IMR-90 (cell line): ENCODE results near the gene MYL6. TPM values are rescaled to one million over a fixed set of nuclear protein-coding genes. Genes with fewer than 3 reads are reported as not detected.

Experiments used
- ATAC-seq: fragments of 200-7000 bp; cut with Tn5 transposase; 2 replicates; pipeline ENCODE4 v1.9.1; 2020; ENCODE audit warnings: low read depth, mild to moderate bottlenecking, moderate library complexity
- BruUV-seq: library from RNA; stranded (reverse); fragments of 400-500 nt; replicated peaks from 2 replicates; lab custom pipeline; 2021; lab: Mats Ljungman, UMichigan
- CTCF ChIA-PET: fragments of 300-600 bp; formaldehyde crosslinking; extraction: SDS; loops from one replicate; lab custom pipeline; 2021; ENCODE audit warnings: antibody characterized with exemption; lab: Yijun Ruan, JAX
- POLR2A ChIA-PET: fragments of 300-600 bp; sonication (Branson Sonifier 250); formaldehyde crosslinking; loops from one replicate; lab custom pipeline; 2022; ENCODE audit warnings: antibody characterized with exemption; ENCODE audit not compliant: unreplicated experiment; lab: Charles Lee
- DNase-seq: peaks from one replicate; pipeline ENCODE4 v3.0.0; 2013
- H2AFZ ChIP-seq: replicated peaks from 2 replicates; pipeline ENCODE3; 2013; ENCODE audit warnings: low read length, mild to moderate bottlenecking; ENCODE audit not compliant: poor library complexity
- H2AK5ac ChIP-seq: 2 replicates; pipeline ENCODE4 v1.6.1; 2013; ENCODE audit warnings: low read depth, low read length, inconsistent platforms
- H2AK9ac ChIP-seq: replicated peaks from 2 replicates; pipeline ENCODE3; 2013; ENCODE audit warnings: mild to moderate bottlenecking, low read depth, low read length, moderate library complexity; ENCODE audit not compliant: poor library complexity
- H2BK120ac ChIP-seq: 2 replicates; pipeline ENCODE4 v1.6.1; 2013; ENCODE audit warnings: low read depth, low read length, inconsistent platforms
- H2BK15ac ChIP-seq: 3 replicates; pipeline ENCODE4 v1.6.1; 2013; ENCODE audit warnings: low read depth, low read length, inconsistent platforms
- H2BK20ac ChIP-seq: 2 replicates; pipeline ENCODE4 v1.6.1; 2013; ENCODE audit warnings: low read depth, mild to moderate bottlenecking, inconsistent platforms, low read length, moderate library complexity
- H2BK5ac ChIP-seq: 2 replicates; pipeline ENCODE4 v1.6.1; 2013; ENCODE audit warnings: mild to moderate bottlenecking, low read depth, low read length, inconsistent platforms; ENCODE audit not compliant: poor library complexity, severe bottlenecking
- H3K14ac ChIP-seq: replicated peaks from 2 replicates; pipeline ENCODE4 v1.6.1; 2013; ENCODE audit warnings: low read depth, low read length, inconsistent platforms
- H3K18ac ChIP-seq: 2 replicates; pipeline ENCODE4 v1.6.1; 2013; ENCODE audit warnings: low read depth, low read length, control low read depth
- H3K23ac ChIP-seq: 2 replicates; pipeline ENCODE4 v1.6.1; 2013; ENCODE audit warnings: low read depth, low read length, inconsistent platforms
- H3K27ac ChIP-seq: 2 replicates; pipeline ENCODE4 v1.5.1; 2013; ENCODE audit warnings: mild to moderate bottlenecking, control low read depth, low read length; ENCODE audit not compliant: insufficient read depth
- H3K27me3 ChIP-seq: 2 replicates; pipeline ENCODE4 v1.6.1; 2013; ENCODE audit warnings: low read length; ENCODE audit not compliant: control insufficient read depth, insufficient read depth
- H3K36me3 ChIP-seq: 2 replicates; pipeline ENCODE4 v1.6.1; 2013; ENCODE audit warnings: low read length, mixed read lengths; ENCODE audit not compliant: control insufficient read depth, insufficient read depth
- H3K4ac ChIP-seq: 2 replicates; pipeline ENCODE4 v1.6.1; 2013; ENCODE audit warnings: low read depth, low read length, inconsistent platforms
- H3K4me1 ChIP-seq: 2 replicates; pipeline ENCODE4 v1.6.1; 2013; ENCODE audit warnings: low read length, mixed read lengths; ENCODE audit not compliant: control insufficient read depth, insufficient read depth
- H3K4me2 ChIP-seq: 2 replicates; pipeline ENCODE4 v1.6.1; 2013; ENCODE audit warnings: low read depth, mild to moderate bottlenecking, control low read depth, low read length, moderate library complexity
- H3K4me3 ChIP-seq: 2 replicates; pipeline ENCODE4 v1.5.1; 2013; ENCODE audit warnings: low read depth, mild to moderate bottlenecking, control low read depth, low read length, moderate library complexity; ENCODE audit not compliant: insufficient read depth
- H3K56ac ChIP-seq: 2 replicates; pipeline ENCODE4 v1.6.1; 2013; ENCODE audit warnings: low read length, inconsistent platforms; ENCODE audit not compliant: insufficient read depth; ENCODE audit errors: extremely low read depth
- H3K79me1 ChIP-seq, 2 experiments: 2 replicates each; pipeline ENCODE4 v1.6.1; 2013; ENCODE audit warnings: low read length in 2 of 2, inconsistent platforms in 1 of 2, low read depth in 1 of 2
- H3K9ac ChIP-seq: 2 replicates; pipeline ENCODE4 v1.6.1; 2013; ENCODE audit warnings: low read depth, low read length, control low read depth
- H3K9me1 ChIP-seq: 2 replicates; pipeline ENCODE4 v1.6.1; 2013; ENCODE audit warnings: low read length, inconsistent platforms; ENCODE audit not compliant: insufficient read depth
- H3K9me3 ChIP-seq: 2 replicates; pipeline ENCODE4 v1.6.1; 2013; ENCODE audit warnings: low read length; ENCODE audit not compliant: control insufficient read depth, insufficient read depth
- H4K20me1 ChIP-seq: 2 replicates; pipeline ENCODE4 v1.6.1; 2013; ENCODE audit warnings: low read length, inconsistent platforms; ENCODE audit not compliant: insufficient read depth
- H4K5ac ChIP-seq: 2 replicates; pipeline ENCODE4 v1.6.1; 2013; ENCODE audit warnings: mild to moderate bottlenecking, low read depth, low read length, control low read depth
- H4K8ac ChIP-seq, 2 experiments: 2 replicates each; pipeline ENCODE4 v1.6.1; 2013; ENCODE audit warnings: low read depth in 2 of 2, low read length in 2 of 2, control low read depth in 1 of 2, inconsistent platforms in 1 of 2
- H4K91ac ChIP-seq: 2 replicates; pipeline ENCODE4 v1.6.1; 2013; ENCODE audit warnings: low read depth, low read length, inconsistent platforms; ENCODE audit not compliant: insufficient read depth
- RCOR1 ChIP-seq: IDR thresholded peaks from 2 replicates; pipeline ENCODE4 v1.6.1; 2012; ENCODE audit warnings: mild to moderate bottlenecking, low read length, improper control_type of control experiment; ENCODE audit not compliant: insufficient replicate concordance
- SMC3 ChIP-seq: fragments of 150-350 bp; IDR thresholded peaks from 2 replicates; pipeline ENCODE4 v1.6.1; 2016; ENCODE audit warnings: low read depth, mild to moderate bottlenecking, antibody characterized with exemption, low read length, moderate library complexity
- WGBS, 2 experiments: methylation state at CpG; one replicate each; pipeline versions ENCODE4 v1.1.5 to v1.1.7; 2013; ENCODE audit warnings: missing lambda C conversion rate in 2 of 2; ENCODE audit not compliant: insufficient read length in 1 of 2; ENCODE audit errors: extremely low coverage in 2 of 2; 5-methylcytosine and 5-hydroxymethylcytosine counted together
- dilution Hi-C: fragments of 300-500 bp; cut with HindIII; formaldehyde crosslinking; loops from one replicate; pipeline ENCODE4 v1.14.3; 2018; ENCODE audit warnings: low sequenced_read_pairs; ENCODE audit not compliant: unreplicated experiment
- in situ Hi-C: fragments of 300-500 bp; cut with MboI; formaldehyde crosslinking; loops from 3 replicates; pipeline ENCODE4 v1.14.3; 2019; ENCODE audit warnings: low sequenced_read_pairs, inconsistent platforms, mixed read lengths
- intact Hi-C: fragments of 100-400 bp; cut with micrococcal nuclease; formaldehyde crosslinking; loops from 2 replicates; pipeline ENCODE4 v1.10.0; 2022
- polyA plus RNA-seq, 3 experiments: library from polyadenylated mRNA; depleted of rRNA; stranded (reverse); fragments of >200 nt; gene quantifications; 2 replicates each; pipeline ENCODE4 v1.2.3, GENCODE V29; 2012; ENCODE audit warnings: low replicate concordance in 1 of 3
- total RNA-seq: library from RNA; depleted of rRNA; stranded (reverse); fragments of >200 nt; gene quantifications from 2 replicates; pipeline ENCODE4 v1.2.3, GENCODE V29; 2012

Gene MYL6
- total and polyA plus RNA-seq, 2 of the 4 experiments (the other 2 are of a cell fraction) = 4,816 to 6,979 TPM

DNA sequence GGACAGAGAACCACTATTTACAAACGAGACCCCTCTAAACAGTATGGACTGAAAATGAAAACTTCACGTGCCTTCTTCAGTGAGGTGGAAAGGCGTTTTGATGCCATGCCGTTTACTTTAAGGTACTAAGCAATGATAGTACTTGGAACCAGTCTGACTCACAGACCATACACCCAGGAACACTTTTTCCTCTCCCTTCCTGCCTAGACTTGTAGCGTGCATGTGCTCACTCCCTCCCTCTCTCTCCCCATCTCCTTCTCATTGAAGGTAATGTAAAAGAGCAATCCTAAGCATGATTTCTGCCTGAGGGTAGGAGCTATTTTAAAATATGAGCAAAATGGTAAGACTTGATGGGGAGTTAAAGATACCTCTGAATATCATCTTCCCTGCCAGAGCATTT, 47.6 kb upstream of the MYL6 start:
- in situ Hi-C loops = no loop called here

More for the DNA sequence above, 47.6 kb upstream of the MYL6 start:
- DNase-seq (no peak), ATAC-seq (no peak)
- peaks cover 44% of the 10 kb centered on the region for H3K36me3 ChIP-seq
- no peak overlapping the region for H2AK9ac ChIP-seq
- H3K9me1 ChIP-seq = no peaks in the 10 kb centered on the region
- H4K5ac ChIP-seq = no peak overlapping the region
- TF ChIP-seq RCOR1 = no peak
- TF ChIP-seq SMC3 = no peak
- no peak overlapping the region for H4K91ac ChIP-seq
- H2AK5ac ChIP-seq = no peak overlapping the region
- no peak overlapping the region for H3K18ac ChIP-seq
- intact Hi-C loops (no loop called here), dilution Hi-C loops (no loop called here)
- H2BK20ac ChIP-seq = no peak overlapping the region
- no peak overlapping the region for H2AFZ ChIP-seq
- H3K4me1 ChIP-seq = peaks cover 4% of the 10 kb centered on the region; the same call in 1 of the 2 replicates
- no peak overlapping the region for H2BK5ac ChIP-seq
- H3K9me3 ChIP-seq = no peaks in the 10 kb centered on the region
- H3K27ac ChIP-seq = no peak overlapping the region
- no peak overlapping the region for H3K9ac ChIP-seq
- WGBS, 2 experiments = no CpG with 5 or more reads among the region's 5 CpGs
- H3K23ac ChIP-seq = no peak overlapping the region
- no peak overlapping the region for H3K56ac ChIP-seq
- no peak overlapping the region for H2BK15ac ChIP-seq
- no peak overlapping the region for H3K4ac ChIP-seq
- no peak overlapping the region for H3K4me2 ChIP-seq
- H3K14ac ChIP-seq = no peak overlapping the region
- no peak overlapping the region for H3K4me3 ChIP-seq
- no peaks in the 10 kb centered on the region for H3K27me3 ChIP-seq
- BruUV-seq = no TSS peak
- H4K20me1 ChIP-seq = peaks cover 6% of the 10 kb centered on the region; the same call in 1 of the 2 replicates
- CTCF ChIA-PET = no interaction called here
- POLR2A ChIA-PET = interaction anchor here (0.6 kb wide), 1 partner anchor 25 kb away, joined by 3 read pairs; no protein-coding TSS in a partner anchor
- peaks cover 18 to 25% of the 10 kb centered on the region in 2 experiments; a peak in 3 of 4 replicates for H3K79me1 ChIP-seq
- no peak overlapping the region for H4K8ac ChIP-seq
- H2BK120ac ChIP-seq = no peak overlapping the region
